ENCODE data around the gene SCN4A. TPM values are rescaled to one million over a fixed set of nuclear protein-coding genes. Genes with fewer than 3 reads are reported as not detected.
"Not testable (repeated sequence)": the region's sequence is repeated elsewhere in the genome, so short reads cannot be mapped to it uniquely, and the experiment has no call there.

SCN4A gene
- total RNA-seq, 3 donors from 2014 or later, result 1.0 to 16.7 (median 10.2) TPM

DNA sequence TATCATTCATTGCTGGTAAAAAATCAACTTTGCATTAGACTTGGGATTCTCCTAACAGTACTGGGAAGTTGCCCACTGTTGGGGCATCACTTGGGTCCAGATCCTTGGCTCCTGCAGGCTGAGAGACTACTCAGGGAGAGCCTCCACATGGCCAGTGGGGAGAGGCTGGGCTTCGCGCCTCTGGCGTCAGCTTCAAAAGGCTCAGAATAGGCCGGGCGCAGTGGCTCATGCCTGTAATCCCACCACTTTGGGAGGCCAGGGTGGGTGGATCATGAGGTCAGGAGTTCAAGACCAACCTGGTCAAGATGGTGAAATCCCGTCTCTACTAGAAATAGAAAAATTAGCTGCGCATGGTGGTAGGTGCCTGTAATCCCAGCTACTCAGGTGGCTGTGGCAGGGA lies 58.2 kb downstream of the SCN4A start:
- DNase-seq (ENCODE audit: low spot score in 2 of 2), result no peak
- intact Hi-C loops (cut with DNase I; ENCODE audit: low total_unique reads), result no loop called here
- no peaks in the 10 kb centered on the region for H3K4me1 ChIP-seq

DNA sequence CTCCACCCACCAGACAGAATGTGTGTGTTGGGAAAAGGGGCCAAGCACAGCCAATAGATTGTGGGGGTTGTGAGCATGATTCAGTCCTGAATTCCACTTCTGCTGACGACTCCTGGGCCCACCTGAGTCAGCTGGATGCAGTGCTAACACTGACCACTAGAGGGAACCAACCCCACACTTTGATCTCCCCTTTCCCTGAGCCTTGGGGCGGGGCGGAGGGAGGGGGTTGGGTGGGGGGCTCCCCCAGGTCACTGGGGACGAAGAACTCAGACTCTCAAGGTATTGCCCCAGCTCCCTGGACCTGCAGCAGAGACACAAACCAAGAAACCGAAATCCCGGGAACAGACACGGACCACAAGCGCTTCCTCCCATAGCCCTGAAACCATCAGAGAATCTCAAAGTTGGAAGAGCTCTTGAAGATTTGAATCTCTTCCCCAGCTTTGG lies 61.0 kb downstream of the SCN4A start:
- Histone ChIP-seq H3K4me3 (no peak overlapping the region), H3K27me3 (no peaks in the 10 kb centered on the region), H3K36me3 (no peaks in the 10 kb centered on the region), H3K4me1 (no peaks in the 10 kb centered on the region), H3K27ac (no peak overlapping the region), H3K9me3 (no peaks in the 10 kb centered on the region)
- intact Hi-C loops (cut with DNase I; ENCODE audit: low total_unique reads), result no loop called here
- DNase-seq (ENCODE audit: low spot score in 2 of 2), result no peak
- TF ChIP-seq POLR2A (IDR thresholded peaks at IDR 0.05) (no peak), POLR2AphosphoS5 (IDR thresholded peaks at IDR 0.05) (no peak)
- TF ChIP-seq, protein P1, sequence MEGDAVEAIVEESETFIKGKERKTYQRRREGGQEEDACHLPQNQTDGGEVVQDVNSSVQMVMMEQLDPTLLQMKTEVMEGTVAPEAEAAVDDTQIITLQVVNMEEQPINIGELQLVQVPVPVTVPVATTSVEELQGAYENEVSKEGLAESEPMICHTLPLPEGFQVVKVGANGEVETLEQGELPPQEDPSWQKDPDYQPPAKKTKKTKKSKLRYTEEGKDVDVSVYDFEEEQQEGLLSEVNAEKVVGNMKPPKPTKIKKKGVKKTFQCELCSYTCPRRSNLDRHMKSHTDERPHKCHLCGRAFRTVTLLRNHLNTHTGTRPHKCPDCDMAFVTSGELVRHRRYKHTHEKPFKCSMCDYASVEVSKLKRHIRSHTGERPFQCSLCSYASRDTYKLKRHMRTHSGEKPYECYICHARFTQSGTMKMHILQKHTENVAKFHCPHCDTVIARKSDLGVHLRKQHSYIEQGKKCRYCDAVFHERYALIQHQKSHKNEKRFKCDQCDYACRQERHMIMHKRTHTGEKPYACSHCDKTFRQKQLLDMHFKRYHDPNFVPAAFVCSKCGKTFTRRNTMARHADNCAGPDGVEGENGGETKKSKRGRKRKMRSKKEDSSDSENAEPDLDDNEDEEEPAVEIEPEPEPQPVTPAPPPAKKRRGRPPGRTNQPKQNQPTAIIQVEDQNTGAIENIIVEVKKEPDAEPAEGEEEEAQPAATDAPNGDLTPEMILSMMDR (IDR thresholded peaks at IDR 0.05), result peak; percentile 35 to 63 (median 38)

More for the DNA sequence above, 58.2 kb downstream of the SCN4A start:
- no peaks in the 10 kb centered on the region for H3K9me3 ChIP-seq
- H3K4me3 ChIP-seq, result no peak overlapping the region
- TF ChIP-seq POLR2A (IDR thresholded peaks at IDR 0.05), result no peak
- TF ChIP-seq, protein P1 (IDR thresholded peaks at IDR 0.05), result no peak
- TF ChIP-seq POLR2AphosphoS5 (IDR thresholded peaks at IDR 0.05), result no peak
- H3K36me3 ChIP-seq, result no peaks in the 10 kb centered on the region
- H3K27me3 ChIP-seq, result no peaks in the 10 kb centered on the region
- H3K27ac ChIP-seq, result no peak overlapping the region

- DNase-seq (ENCODE audit: low spot score in 2 of 2), result no peak
- intact Hi-C loops (cut with DNase I; ENCODE audit: low total_unique reads), result no loop called here
- Histone ChIP-seq H3K4me1 (no peaks in the 10 kb centered on the region), H3K9me3 (no peaks in the 10 kb centered on the region), H3K36me3 (no peaks in the 10 kb centered on the region), H3K4me3 (no peak within 1 kb of the TSS), H3K27ac (no peak within 1 kb of the TSS), H3K27me3 (no peaks in the 10 kb centered on the region)
- TF ChIP-seq POLR2A (IDR thresholded peaks at IDR 0.05) (no peak), POLR2AphosphoS5 (IDR thresholded peaks at IDR 0.05) (no peak)
- TF ChIP-seq, protein P1 (IDR thresholded peaks at IDR 0.05), result no peak
Measured at GRCh38 chr17:63911041-63911635, 61.6 kb downstream of the SCN4A start, which contains the start of gene CSHL1. TSS of gene CSHL1 (minus strand) at chr17:63911258. CDS start at chr17:63911196, 62 bp downstream.

- intact Hi-C loops (cut with DNase I; ENCODE audit: low total_unique reads), result no loop called here
Measured at GRCh38 chr17:63910096-63910495, 62.6 kb downstream of the SCN4A start.

DNA sequence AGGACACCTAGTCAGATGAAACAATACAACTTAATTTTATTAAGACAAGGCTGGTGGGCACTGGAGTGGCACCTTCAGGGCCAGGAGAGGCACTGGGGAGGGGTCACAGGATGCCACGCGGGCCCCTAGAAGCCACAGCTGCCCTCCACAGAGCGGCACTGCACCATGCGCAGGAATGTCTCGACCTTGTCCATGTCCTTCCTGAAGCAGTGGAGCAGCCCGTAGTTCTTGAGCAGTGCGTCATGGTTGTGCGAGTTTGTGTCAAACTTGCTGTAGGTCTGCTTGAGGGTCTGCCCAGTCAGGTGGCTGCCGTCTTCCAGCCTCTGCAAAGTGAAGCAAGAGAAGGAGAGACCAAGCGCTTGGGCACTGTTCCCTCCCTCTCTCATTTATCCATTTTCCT lies 63.1 kb downstream of the SCN4A start:
- H3K4me1 ChIP-seq; H3K4me3 ChIP-seq; DNase-seq (ENCODE audit: low spot score in 2 of 2); intact Hi-C loops (cut with DNase I; ENCODE audit: low total_unique reads); H3K9me3 ChIP-seq; H3K27ac ChIP-seq; H3K27me3 ChIP-seq; H3K36me3 ChIP-seq: not testable (repeated sequence)

More at GRCh38 chr17:63910096-63910495, 62.6 kb downstream of the SCN4A start:
- H3K4me1 ChIP-seq, result no peaks in the 10 kb centered on the region
- no peak overlapping the region for H3K4me3 ChIP-seq
- no peaks in the 10 kb centered on the region for H3K9me3 ChIP-seq
- TF ChIP-seq, protein P1 (IDR thresholded peaks at IDR 0.05), result no peak
- no peak for TF ChIP-seq POLR2AphosphoS5 (IDR thresholded peaks at IDR 0.05)
- TF ChIP-seq POLR2A (IDR thresholded peaks at IDR 0.05), result no peak
- H3K27me3 ChIP-seq, result no peaks in the 10 kb centered on the region
- no peak for DNase-seq (ENCODE audit: low spot score in 2 of 2)
- H3K36me3 ChIP-seq, result no peaks in the 10 kb centered on the region
- H3K27ac ChIP-seq, result no peak overlapping the region

GRCh38 chr17:63907161-63907778 lies 65.4 kb downstream of the SCN4A start:
- H3K4me3 ChIP-seq; H3K4me1 ChIP-seq; DNase-seq (ENCODE audit: low spot score in 2 of 2); H3K9me3 ChIP-seq; H3K36me3 ChIP-seq; H3K27me3 ChIP-seq; H3K27ac ChIP-seq; intact Hi-C loops (cut with DNase I; ENCODE audit: low total_unique reads): not testable (repeated sequence)

DNA sequence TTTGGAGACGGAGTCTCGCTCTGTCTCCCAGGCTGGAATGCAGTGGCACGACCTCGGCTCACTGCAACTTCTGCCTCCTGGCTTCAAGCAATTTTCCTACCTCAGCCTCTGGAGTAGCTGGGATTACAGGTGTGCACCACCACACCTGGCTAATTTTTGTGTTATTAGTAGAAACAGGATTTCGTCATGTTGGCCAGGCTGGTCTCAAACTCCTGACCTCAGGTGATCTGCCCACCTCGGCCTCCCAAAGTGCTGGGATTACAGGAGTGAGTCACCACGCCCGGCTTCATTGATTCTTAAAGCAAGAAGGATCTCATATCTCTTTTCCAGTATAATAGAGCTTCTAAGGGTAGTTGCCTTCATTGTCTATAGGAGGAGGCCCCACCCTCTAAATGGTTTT lies 67.9 kb downstream of the SCN4A start:
- H3K4me1 ChIP-seq; H3K36me3 ChIP-seq; DNase-seq (ENCODE audit: low spot score in 2 of 2); intact Hi-C loops (cut with DNase I; ENCODE audit: low total_unique reads); H3K27me3 ChIP-seq; H3K9me3 ChIP-seq; H3K4me3 ChIP-seq; H3K27ac ChIP-seq: not testable (repeated sequence)

- DNase-seq (ENCODE audit: low spot score in 2 of 2); intact Hi-C loops (cut with DNase I; ENCODE audit: low total_unique reads); H3K27ac ChIP-seq; H3K4me3 ChIP-seq; H3K27me3 ChIP-seq; H3K9me3 ChIP-seq; H3K4me1 ChIP-seq; H3K36me3 ChIP-seq: not testable (repeated sequence)
Measured at GRCh38 chr17:63903787-63904201, 68.9 kb downstream of the SCN4A start.

DNA sequence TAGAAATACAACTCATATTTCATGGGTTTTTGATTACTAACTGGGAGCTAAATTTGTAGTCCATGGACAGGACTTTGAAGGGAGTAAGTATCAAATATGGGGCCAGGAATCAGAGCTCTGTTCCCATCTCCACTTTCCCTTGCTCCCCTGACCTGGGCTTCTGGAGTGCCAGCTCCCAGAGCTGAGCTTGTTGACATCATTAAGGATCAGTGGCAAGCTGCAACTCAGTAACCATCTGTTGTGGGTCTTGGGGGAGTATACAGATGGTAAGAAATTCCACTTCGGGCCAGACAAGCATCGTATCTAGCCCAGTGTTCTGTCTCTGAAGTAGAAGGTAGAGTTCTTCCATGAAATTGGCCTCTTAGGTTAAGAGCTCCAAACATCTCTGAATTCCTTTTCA lies 70.7 kb downstream of the SCN4A start:
- intact Hi-C loops (cut with DNase I; ENCODE audit: low total_unique reads); H3K4me1 ChIP-seq; H3K27me3 ChIP-seq; H3K36me3 ChIP-seq; H3K9me3 ChIP-seq; H3K4me3 ChIP-seq; H3K27ac ChIP-seq; DNase-seq (ENCODE audit: low spot score in 2 of 2): not testable (repeated sequence)

Data from breast epithelium (tissue), 4 donors.